Measurements from ENCODE around the gene HECW1. TPM values are rescaled to one million over a fixed set of nuclear protein-coding genes. Genes with fewer than 3 reads are reported as not detected.

Gene HECW1
- total RNA-seq, 1 experiment from 2014 or later = not detected

DNA sequence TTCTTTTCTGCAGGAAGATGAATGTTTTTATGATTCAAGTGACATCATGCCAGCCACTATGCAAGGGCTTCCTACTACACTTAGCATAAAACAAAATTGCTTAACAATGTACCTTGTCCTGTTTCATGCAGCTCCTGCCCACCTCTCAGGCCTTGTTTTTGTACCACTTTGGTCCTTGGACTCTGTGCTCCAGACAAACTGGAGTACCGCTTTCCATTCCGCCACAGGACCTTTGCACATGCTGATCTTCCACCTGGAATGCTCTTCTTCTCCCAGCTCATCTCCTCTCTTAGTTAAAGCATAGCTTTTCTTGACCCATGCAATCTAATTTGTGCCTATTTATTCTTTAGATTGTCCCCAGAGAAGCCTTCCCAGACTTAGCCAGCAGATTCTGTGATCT, 393.0 kb downstream of the HECW1 start:
- DNase-seq (ENCODE audit: low read depth, low spot score) = no peak
- in situ Hi-C loops (cut with HindIII; ENCODE audit: low pct_unique_long_range_greater_than_20kb, low sequenced_read_pairs) = no loop called here

DNA sequence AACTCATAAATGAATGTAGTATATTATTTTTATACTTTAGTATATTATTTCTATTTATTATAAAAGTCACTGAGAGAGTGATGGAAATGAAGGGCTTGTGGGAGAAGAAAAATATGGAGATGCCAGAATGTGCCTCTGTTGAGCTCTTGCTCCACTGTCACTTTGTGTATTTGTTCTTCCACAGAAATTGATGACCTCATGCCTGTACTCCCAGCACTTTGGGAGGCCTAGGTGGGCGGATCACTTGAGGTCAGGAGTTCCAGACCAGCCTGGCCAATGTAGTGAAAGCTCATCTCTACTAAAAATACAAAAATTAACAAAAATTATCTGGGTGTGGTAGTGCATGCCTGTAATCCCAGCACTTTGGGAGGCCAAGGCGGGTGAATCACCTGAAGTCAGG, 394.0 kb downstream of the HECW1 start:
- DNase-seq (ENCODE audit: low read depth, low spot score) = no peak
- in situ Hi-C loops (cut with HindIII; ENCODE audit: low pct_unique_long_range_greater_than_20kb, low sequenced_read_pairs) = no loop called here

DNA sequence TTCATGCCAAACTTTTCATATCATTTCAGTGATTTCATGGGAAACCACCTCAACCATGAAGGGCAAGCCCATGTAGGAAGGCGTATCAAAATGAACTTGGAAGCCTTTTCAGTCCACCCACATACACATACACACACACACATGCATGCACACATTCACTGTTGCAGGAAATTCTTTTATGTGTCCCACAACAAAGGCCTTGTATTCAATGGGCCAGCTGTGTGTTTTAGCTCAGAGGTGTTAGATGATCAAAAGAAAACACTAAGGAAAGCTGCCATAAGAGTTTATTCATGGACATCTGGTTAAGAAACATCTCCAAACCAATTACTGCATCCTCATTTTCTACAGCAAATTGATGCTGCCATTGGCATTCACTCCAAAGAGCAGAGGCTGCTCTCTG, 396.0 kb downstream of the HECW1 start:
- DNase-seq (ENCODE audit: low read depth, low spot score) = no peak
- in situ Hi-C loops (cut with HindIII; ENCODE audit: low pct_unique_long_range_greater_than_20kb, low sequenced_read_pairs) = no loop called here

DNA sequence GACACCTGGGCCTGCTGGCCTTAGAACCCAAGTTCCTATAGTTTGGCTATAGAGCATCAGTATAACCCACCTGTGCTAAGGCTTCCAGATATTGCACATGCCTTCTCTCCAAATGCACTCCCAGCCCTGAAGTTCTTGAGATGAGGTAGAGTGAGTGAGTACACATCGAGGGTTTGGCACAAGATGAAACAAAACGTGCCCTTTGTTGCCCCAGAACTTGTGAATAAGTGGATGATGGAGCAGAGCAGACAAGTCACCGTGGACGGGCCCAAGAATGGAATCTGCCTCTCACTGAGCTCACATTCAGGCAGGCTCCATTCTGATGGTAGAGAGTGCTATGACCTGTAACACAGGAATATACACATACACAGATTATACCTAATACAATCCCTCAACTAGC, 397.5 kb downstream of the HECW1 start:
- in situ Hi-C loops (cut with HindIII; ENCODE audit: low pct_unique_long_range_greater_than_20kb, low sequenced_read_pairs) = no loop called here
- DNase-seq (ENCODE audit: low read depth, low spot score) = no peak

DNA sequence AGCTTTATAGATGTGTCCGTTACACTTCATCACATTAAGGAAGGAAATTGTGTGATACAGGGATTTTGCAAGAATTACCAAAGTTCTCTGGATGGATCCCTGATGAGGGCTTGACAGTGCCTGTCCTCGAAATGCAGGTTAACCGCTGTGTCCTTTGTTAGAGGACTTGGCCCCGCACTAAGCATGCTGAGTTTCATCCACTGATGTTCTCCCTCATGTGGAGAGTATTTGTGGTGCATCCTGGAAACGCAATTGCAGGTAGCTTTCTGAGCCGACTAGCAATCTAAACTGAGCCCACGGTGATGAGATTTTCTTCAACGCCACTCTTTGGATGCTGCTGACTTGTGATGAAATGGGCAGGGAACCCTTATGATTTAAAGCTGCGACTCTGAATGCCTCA, 398.6 kb downstream of the HECW1 start:
- in situ Hi-C loops (cut with HindIII; ENCODE audit: low pct_unique_long_range_greater_than_20kb, low sequenced_read_pairs) = no loop called here
- DNase-seq (ENCODE audit: low read depth, low spot score) = no peak

DNA sequence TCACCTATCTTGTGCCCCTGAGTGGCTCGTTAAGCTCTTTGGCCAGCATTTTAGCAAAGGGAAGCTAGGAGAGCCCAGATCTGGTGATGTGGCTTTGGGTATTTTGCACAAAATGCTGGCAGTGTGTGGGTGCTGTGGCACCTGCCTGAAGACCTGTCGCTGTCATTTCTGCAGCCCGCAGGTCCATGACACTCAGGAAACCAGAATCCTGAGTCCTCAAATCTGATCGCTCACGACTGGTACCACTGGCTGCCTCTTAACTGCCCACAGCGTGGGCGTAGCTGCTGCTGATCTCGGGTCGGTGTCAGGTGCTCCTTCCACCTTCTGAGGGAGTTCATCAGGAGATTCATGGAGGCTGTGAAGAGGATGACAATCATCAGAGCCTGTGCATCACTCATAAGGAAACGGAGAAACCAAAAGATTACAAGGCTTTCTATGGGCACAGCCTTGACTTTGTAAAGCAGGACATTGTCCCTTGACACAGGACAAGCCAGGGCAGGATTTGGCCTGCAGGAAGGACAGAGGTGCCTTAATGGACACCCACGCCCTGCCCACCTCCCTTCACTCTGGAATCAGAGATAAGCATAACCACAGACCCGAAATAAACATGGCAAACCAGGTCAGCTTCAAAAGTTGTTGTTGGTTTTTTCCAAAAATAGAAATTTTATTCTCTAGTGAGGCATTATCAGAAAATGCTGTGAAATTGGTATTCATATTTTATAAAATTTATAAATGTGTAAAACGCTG, 399.5 kb downstream of the HECW1 start:
- in situ Hi-C loops (cut with HindIII; ENCODE audit: low pct_unique_long_range_greater_than_20kb, low sequenced_read_pairs) = no loop called here
- DNase-seq (ENCODE audit: low read depth, low spot score) = no peak

DNA sequence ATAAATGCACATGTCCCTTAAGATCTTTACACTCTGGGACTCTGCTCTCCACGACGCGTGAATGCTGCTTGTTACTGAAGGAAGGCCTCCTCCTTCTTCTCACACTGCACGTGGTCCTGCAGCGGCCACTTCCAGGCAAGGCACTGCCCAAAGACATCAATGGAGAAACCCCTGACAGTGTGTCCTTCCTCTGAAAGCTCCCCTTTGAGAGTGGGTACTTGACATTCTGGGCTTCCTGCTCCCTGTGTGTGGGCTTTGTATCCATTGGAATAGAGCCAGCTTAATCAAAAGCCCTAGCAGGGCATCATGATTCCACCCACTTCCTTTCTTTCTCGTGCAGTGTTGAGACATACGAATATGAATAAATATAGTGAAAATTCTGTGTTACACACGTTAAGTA, 400.8 kb downstream of the HECW1 start:
- in situ Hi-C loops (cut with HindIII; ENCODE audit: low pct_unique_long_range_greater_than_20kb, low sequenced_read_pairs) = no loop called here
- peak; percentile 100 for DNase-seq (ENCODE audit: low read depth, low spot score)

DNA sequence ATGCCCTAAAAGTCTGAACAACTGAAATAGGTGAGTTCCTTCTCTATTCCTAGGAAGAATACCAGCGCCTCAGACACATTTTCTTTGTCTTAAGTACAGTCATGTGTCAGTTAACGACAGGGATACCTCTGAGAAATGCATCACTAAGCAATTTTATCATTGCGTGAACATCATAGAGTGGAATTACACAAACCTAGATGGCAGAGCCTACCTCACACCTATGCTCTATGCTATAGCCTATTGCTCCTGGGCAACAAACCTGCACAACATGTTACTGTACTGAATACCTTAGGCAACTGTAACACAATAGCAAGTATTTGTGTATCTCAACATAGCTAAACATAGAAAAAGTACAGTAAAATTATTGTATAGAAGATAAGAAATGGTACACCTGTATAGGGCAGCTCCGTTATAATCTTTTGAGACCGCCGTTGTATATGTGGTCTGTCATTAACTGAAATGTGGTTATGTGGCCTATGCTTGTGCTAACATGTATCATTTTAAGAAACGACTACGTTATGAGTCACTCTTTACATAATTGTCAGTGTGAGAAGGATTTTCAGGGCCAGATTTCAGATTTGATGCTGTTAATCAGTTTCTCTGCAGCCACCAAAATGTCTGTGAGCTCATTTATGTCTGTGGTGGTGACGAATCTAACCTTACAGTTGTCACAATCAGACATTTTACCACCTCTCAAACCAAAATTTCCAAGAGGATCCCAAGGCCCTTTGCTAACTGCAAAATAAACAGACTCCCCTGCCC, 404.3 kb downstream of the HECW1 start:
- in situ Hi-C loops (cut with HindIII; ENCODE audit: low pct_unique_long_range_greater_than_20kb, low sequenced_read_pairs) = no loop called here
- no peak for DNase-seq (ENCODE audit: low read depth, low spot score)

DNA sequence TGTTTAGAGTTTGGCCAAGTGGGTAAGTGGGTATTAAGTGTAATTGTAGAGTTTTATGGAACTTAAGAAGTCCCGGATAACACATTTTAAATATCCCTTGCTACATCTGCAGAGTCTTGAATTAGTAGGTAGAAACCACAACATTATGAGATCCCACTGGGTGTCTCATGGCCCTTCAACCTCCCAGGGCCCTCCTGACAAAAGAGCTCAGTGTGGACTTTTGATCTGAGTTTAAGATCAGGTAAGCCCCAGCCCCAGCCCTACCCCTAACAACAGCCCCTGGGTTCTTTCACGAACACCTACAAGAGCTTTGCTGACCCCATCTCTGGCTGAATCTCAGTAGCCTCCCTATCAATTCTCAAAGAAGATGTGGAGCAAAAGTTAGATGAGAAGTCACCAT, 405.0 kb downstream of the HECW1 start:
- no peak for DNase-seq (ENCODE audit: low read depth, low spot score)
- in situ Hi-C loops (cut with HindIII; ENCODE audit: low pct_unique_long_range_greater_than_20kb, low sequenced_read_pairs) = no loop called here

DNA sequence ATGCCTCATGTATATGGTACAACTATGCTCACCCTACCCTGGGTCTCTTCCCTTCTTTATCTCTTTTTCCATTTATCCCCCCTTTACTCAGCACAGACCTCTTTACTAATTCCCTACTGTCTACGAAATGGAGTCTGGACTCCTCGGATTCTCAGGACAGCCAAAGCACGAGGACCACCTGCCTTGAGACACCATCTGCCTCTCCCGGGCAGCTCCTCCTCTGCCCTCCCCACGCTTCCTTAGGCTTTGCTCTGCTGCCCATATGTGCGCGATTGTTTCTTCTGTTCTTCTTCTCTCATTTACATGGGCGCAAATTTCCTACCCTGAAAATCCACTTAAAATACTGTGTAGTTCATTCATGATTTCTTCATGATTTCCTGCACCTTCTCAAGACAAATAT, 407.8 kb downstream of the HECW1 start:
- in situ Hi-C loops (cut with HindIII; ENCODE audit: low pct_unique_long_range_greater_than_20kb, low sequenced_read_pairs) = no loop called here
- DNase-seq (ENCODE audit: low read depth, low spot score) = no peak

DNA sequence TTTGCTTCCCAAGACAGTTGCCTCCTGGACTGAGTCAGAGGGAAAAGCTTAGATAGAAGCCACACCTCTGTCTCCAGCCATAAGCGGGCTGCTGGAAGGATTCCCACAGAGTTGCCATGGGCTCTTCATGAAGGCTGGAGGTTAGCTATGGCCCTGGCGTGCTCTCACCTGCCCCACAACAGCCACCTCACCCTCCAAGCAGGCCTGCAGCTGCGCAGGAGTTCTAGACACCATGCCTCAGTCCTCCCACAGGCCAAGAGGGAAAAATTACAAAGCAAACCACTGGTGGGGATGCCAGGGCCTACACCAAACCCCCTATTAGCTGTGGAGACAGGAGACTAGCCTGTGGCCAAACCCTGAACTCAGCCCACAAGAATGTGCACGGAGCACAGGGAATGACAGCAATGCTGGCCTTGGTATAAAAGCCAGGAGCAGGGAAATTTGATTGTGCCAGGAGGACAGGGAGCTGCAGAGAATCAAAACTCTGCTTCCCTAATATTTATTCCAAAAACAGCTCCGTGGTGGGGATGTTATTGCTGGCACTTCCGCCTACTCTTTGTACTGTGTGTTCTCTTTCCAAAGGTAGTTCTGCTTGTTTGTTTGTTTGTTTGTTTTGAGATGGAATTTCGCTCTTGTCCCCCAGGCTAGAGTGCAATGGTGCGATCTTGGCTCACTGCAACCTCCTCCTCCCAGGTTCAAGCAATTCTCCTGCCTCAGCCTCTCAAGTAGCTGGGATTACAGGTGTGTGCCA, 410.1 kb downstream of the HECW1 start:
- in situ Hi-C loops (cut with HindIII; ENCODE audit: low pct_unique_long_range_greater_than_20kb, low sequenced_read_pairs) = no loop called here
- DNase-seq (ENCODE audit: low read depth, low spot score) = no peak

DNA sequence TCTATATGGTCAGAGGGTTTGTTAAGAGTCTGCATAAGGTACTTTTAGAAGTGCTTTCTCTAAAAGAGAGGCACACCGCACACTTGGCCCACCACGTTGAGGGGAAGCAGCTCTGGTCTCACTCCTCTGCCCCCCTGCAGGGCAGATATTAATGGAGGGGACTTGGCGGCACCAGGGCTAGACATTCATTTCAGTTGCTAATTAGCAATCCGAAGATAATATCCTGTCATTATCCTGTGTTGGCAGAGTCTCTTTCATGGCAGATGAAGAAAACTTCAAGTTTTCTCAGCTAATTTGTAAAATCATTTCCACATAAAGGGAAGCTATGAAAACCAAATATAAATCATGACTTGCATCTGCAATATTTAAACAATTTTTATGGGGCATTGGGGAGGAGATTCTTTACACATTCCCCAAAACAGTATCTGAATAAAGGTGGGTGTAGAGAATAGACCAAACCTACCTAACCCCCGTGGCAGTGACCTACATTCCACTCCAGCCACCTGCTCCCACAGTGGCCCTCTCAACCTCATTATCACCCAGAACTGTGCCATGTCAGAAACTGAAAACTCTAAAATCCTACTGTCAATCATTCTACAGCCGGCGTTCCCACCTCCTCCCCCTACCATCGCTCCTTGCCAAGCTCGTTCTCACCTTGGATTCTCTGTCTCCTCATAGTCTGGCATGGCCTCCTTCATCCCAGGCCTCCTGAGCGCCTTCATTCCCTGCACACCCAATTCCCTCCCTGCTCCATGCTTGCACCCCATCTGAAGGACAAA, 416.3 kb downstream of the HECW1 start:
- no peak for DNase-seq (ENCODE audit: low read depth, low spot score)
- in situ Hi-C loops (cut with HindIII; ENCODE audit: low pct_unique_long_range_greater_than_20kb, low sequenced_read_pairs) = no loop called here

DNA sequence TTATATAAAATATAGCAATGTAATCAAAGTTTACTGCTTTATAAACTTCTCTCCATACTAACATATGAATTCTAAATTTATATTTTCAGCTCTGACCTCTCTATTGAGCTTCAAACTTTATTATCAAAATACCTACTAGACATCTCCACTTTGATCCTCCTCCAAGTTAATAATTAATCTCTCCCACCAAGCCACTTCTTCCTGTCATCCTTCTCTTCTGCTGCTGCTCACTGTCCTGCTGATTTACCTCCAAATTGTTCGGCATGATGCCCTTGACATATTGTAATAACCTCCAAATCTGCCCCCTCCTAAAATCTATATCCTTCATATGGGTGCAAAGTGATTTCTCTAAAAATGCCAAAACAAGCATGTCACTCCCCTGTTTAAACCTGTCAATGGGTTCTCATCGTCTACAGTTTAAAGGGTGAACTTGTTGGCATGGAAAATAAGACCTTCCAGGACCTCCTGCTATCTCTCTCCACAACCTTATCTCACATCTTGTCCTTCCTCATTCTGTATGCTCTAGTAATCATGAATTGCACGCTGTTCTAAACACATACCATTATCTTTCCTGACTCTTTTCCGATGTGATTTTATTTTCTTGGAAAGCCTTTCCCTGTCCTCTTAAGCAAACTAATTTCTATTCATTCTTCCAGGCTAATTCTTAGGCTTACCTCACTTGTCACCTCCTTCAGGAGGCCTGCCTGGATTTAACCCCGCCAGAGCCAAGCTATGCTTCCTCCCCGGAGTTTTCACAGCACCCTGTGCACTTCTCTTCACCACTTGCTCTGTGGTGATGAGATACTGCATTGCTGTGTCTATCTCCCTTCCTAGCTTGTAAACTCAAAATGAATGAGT, 418.3 kb downstream of the HECW1 start:
- in situ Hi-C loops (cut with HindIII; ENCODE audit: low pct_unique_long_range_greater_than_20kb, low sequenced_read_pairs) = no loop called here
- DNase-seq (ENCODE audit: low read depth, low spot score) = no peak

DNA sequence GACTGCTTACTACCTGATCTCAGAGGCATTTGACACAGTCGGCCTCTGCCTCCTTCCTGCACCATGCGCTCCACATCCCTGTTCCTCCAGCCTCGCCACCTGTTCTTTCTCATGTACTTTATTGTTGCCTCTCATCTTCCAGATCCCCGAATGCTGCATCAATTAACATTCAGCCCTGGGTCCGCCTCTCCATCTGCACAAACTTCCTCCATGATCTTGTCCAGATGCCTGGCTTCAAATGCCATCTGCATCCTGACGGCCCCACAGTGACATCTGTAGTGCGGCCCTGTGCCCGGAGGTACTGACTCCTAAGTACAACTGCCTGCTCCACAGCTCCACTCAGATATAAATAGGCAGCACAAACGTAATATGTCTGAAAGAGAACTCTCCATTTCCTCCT, 419.3 kb downstream of the HECW1 start:
- in situ Hi-C loops (cut with HindIII; ENCODE audit: low pct_unique_long_range_greater_than_20kb, low sequenced_read_pairs) = no loop called here
- no peak for DNase-seq (ENCODE audit: low read depth, low spot score)

DNA sequence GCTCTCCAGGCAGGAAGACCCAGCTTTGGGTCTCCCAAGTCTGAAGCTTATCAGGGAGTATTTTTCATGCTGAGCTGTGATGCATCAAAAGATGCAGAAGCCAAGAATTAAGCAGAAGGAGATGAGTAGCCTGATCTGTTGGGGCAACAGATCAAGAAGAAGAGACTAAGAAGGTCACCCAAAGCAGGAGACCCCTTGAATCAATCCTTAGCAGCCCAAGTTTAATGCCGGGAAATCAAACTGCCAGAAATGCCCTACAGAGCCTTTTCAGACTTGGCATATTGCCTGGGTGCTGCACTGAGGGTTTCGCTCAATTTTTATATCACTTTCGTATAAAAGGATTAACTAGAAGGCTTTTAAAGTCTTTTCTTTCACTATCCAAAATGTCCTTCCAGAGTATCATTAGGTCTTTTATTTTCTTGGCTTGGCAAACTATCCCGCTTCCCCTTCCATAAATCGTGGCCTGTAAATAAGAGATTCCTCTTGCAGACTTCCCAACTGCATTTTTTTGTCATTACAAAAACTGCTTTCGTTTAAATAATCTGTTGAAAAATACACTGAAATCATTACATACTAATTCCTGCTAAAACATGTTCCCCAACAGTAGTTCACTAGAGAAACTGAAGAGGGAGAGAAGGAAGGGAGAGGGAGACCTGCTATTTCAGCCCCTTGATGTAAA, 421.5 kb downstream of the HECW1 start:
- DNase-seq (ENCODE audit: low read depth, low spot score) = no peak
- in situ Hi-C loops (cut with HindIII; ENCODE audit: low pct_unique_long_range_greater_than_20kb, low sequenced_read_pairs) = no loop called here

DNA sequence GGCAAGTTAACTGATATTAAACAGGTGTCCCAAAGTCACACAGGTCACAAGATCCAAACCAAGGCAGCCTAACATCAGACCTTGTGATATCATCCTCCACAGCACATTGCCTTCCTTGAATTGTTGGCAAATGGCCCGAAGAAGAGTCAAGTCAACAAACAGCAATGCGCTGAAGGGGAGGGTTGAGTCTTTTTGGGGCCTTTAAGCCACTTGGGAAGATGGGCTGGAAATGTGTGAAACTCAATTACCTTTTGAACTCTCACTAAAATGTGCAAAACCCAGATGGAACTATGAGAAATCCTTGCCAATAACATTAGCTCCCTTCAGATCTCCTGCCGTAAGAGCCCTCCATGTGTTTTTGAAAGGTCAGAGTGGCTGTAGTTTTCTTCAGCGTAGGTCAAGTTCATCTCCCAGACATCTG, 422.6 kb downstream of the HECW1 start:
- DNase-seq (ENCODE audit: low read depth, low spot score) = no peak
- in situ Hi-C loops (cut with HindIII; ENCODE audit: low pct_unique_long_range_greater_than_20kb, low sequenced_read_pairs) = no loop called here

All from SK-MEL-5 (cell line).